ENCODE measurements around the gene ZNF646. TPM values are rescaled to one million over a fixed set of nuclear protein-coding genes. Genes with fewer than 3 reads are reported as not detected.
A peak's percentile ranks its signal among the peaks of the same experiment; 100 is the strongest.

ZNF646 gene
- total and polyA plus RNA-seq, 2 of the 13 experiments (the other 11 are each of a cell fraction or from before 2014, with no cell fraction given), result 3.4 to 10.9 TPM

GRCh38 chr16:31094424-31095120 lies 20.4 kb downstream of the ZNF646 start, which contains the start of gene VKORC1 (continued):
- TF ChIP-seq ZNF790 (CRISPR knock-in tag; IDR thresholded peaks at IDR 0.05; ENCODE audit: borderline replicate concordance) (no peak), PRDM4 (CRISPR knock-in tag; IDR thresholded peaks at IDR 0.05; ENCODE audit: borderline replicate concordance) (no peak), ZNF83 (CRISPR knock-in tag; IDR thresholded peaks at IDR 0.05; ENCODE audit: borderline replicate concordance) (no peak), ZBTB34 (CRISPR knock-in tag; IDR thresholded peaks at IDR 0.05) (no peak), IKZF5 (CRISPR knock-in tag; IDR thresholded peaks at IDR 0.05) (peak; percentile 77), ZNF780A (CRISPR knock-in tag; IDR thresholded peaks at IDR 0.05) (no peak), ARID5B (CRISPR knock-in tag; IDR thresholded peaks at IDR 0.05) (peak; percentile 74), KMT2A (CRISPR knock-in tag; IDR thresholded peaks at IDR 0.05) (peak; percentile 79), HIC2 (CRISPR knock-in tag; IDR thresholded peaks at IDR 0.05; ENCODE audit: low read depth) (peak; percentile 59; the same call in 1 of the 2 replicates), FOXJ3 (CRISPR knock-in tag; IDR thresholded peaks at IDR 0.05; ENCODE audit: borderline replicate concordance) (peak; percentile 53; the same call in 1 of the 2 replicates), ARID3A (IDR thresholded peaks at IDR 0.05; ENCODE audit: low read depth, low read length) (no peak), PRPF4 (IDR thresholded peaks at IDR 0.05; ENCODE audit: low read depth, low read length, poor library complexity, severe bottlenecking) (no peak), TERF1 (CRISPR knock-in tag; IDR thresholded peaks at IDR 0.05) (0 out of 2 replicates have a peak, but pooled peaks have one; percentile 78)
